ENCODE results near the gene FBXO34.

FBXO34 gene

DNA sequence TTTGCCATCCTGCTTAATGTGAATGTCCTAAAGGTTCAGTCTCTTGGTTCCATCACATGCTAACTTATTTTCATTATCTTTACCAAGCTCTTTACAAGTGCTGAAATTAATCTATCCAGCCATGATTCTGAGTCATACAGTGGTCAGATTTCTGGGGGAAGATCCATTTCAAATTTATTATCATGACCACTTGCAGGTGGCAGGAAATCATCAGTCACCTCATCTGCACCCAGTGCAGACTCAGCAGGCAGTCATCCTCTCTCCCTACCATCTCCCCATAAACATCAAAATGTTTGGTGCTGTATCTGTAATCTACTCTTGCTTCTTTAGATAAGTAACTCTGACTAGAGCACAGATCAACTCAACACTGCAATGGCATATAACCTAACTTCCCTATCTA lies 116.9 kb downstream of the FBXO34 start:
- Histone ChIP-seq H3K27me3 (replicated peaks) (no peaks in the 10 kb centered on the region), H3K36me3 (replicated peaks) (no peaks in the 10 kb centered on the region), H3K4me3 (ENCODE audit: low read depth, low read length) (no peak overlapping the region), H3K27ac (no peak overlapping the region)
- TF ChIP-seq, protein P1, sequence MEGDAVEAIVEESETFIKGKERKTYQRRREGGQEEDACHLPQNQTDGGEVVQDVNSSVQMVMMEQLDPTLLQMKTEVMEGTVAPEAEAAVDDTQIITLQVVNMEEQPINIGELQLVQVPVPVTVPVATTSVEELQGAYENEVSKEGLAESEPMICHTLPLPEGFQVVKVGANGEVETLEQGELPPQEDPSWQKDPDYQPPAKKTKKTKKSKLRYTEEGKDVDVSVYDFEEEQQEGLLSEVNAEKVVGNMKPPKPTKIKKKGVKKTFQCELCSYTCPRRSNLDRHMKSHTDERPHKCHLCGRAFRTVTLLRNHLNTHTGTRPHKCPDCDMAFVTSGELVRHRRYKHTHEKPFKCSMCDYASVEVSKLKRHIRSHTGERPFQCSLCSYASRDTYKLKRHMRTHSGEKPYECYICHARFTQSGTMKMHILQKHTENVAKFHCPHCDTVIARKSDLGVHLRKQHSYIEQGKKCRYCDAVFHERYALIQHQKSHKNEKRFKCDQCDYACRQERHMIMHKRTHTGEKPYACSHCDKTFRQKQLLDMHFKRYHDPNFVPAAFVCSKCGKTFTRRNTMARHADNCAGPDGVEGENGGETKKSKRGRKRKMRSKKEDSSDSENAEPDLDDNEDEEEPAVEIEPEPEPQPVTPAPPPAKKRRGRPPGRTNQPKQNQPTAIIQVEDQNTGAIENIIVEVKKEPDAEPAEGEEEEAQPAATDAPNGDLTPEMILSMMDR (IDR thresholded peaks at IDR 0.05; ENCODE audit: low read depth, low read length, missing control alignments) = no peak
- DNase-seq = peak; percentile 48
- in situ Hi-C loops (cut with HindIII; ENCODE audit: low pct_ligation_motif_present, low sequenced_read_pairs) = no loop called here

DNA sequence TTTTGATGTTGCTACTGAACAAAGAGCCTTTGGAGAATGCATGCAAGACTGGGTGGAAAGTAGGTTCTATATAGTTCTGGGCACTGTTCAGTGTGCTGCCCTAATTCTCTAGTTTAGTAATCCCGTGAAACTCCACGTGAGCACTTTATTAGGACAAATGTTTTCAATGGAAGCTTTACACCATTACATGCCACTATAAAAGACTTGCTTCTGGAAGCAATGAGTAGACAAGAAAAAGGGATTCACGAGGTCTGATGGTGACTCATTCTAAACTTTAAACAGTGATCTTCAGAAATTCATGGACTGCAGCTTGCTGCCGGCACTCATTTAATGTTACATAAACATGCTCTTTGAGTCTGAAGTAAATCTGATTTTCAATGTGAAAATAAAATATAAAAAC lies 118.1 kb downstream of the FBXO34 start:
- TF ChIP-seq, protein P1 (IDR thresholded peaks at IDR 0.05; ENCODE audit: low read depth, low read length, missing control alignments) = no peak
- in situ Hi-C loops (cut with HindIII; ENCODE audit: low pct_ligation_motif_present, low sequenced_read_pairs) = no loop called here
- no peak overlapping the region for H3K4me3 ChIP-seq (ENCODE audit: low read depth, low read length)
- peak; percentile 54 for DNase-seq
- H3K27me3 ChIP-seq (replicated peaks) = no peaks in the 10 kb centered on the region
- no peaks in the 10 kb centered on the region for H3K36me3 ChIP-seq (replicated peaks)
- H3K27ac ChIP-seq = peak overlapping the region; percentile 36

DNA sequence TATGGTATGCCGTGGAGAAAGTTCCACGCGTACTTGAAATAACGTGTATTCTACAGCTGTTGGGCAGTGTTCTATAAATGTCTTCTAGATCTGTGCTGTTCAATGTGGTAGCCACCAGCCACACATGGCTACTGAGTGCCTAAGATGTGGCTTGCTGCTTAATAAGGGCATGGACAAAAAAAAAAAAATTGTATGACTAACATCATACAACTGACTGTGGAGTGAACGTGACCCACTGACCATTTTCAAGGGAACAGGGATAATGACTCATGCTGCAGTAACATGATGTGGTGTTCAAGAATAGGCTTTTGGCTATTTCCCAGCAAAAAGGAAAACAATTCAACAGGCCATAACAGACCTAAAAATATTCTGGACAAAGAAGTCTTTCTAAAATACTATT lies 127.5 kb downstream of the FBXO34 start:
- TF ChIP-seq, protein P1 (IDR thresholded peaks at IDR 0.05; ENCODE audit: low read depth, low read length, missing control alignments) = no peak
- in situ Hi-C loops (cut with HindIII; ENCODE audit: low pct_ligation_motif_present, low sequenced_read_pairs) = no loop called here
- no peaks in the 10 kb centered on the region for H3K27me3 ChIP-seq (replicated peaks)
- DNase-seq = peak; percentile 93
- H3K36me3 ChIP-seq (replicated peaks) = no peaks in the 10 kb centered on the region
- H3K4me3 ChIP-seq (ENCODE audit: low read depth, low read length) = no peak overlapping the region
- peak overlapping the region; percentile 44 for H3K27ac ChIP-seq

DNA sequence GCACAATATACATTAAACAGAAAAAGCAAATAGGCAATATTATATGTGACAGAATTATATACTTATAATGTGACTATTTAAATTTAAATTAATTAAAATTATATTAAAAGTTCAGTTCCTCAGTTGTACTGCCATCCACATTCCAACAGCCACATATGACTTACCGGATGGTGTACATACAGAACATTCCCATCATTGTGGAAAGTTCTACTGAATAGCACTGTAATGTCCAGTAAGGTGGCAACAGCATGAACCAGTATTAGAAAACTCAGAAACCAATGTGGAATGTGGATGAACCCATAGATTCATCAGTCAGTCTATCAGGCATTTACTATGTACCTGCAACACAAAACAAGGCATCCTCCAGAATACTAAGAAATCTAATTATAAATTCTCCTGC lies 128.0 kb downstream of the FBXO34 start:
- Histone ChIP-seq H3K36me3 (replicated peaks) (no peaks in the 10 kb centered on the region), H3K27me3 (replicated peaks) (no peaks in the 10 kb centered on the region), H3K4me3 (ENCODE audit: low read depth, low read length) (no peak overlapping the region), H3K27ac (peak overlapping the region; percentile 44)
- TF ChIP-seq, protein P1 (IDR thresholded peaks at IDR 0.05; ENCODE audit: low read depth, low read length, missing control alignments) = no peak
- in situ Hi-C loops (cut with HindIII; ENCODE audit: low pct_ligation_motif_present, low sequenced_read_pairs) = no loop called here
- DNase-seq = no peak

DNA sequence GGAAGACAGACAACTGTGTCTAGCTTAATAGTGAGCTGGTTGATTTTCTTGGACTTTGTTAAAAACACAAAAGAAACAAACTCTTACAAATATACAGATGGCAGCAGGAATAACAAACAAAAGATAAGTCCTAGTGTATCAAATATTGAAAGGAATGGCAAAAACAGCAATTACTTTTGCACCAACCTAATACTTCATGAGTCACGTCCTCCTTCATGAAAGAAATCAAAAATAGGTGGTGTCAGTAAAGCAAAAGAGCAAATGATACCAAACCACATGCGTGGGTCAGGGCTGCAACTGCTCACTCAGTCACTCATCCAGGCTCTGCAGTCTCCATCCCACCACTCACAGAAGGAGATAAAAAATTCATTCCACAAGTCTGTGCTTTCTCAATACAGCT lies 128.6 kb downstream of the FBXO34 start:
- H3K4me3 ChIP-seq (ENCODE audit: low read depth, low read length) = no peak overlapping the region
- H3K27me3 ChIP-seq (replicated peaks) = no peaks in the 10 kb centered on the region
- TF ChIP-seq, protein P1 (IDR thresholded peaks at IDR 0.05; ENCODE audit: low read depth, low read length, missing control alignments) = no peak
- in situ Hi-C loops (cut with HindIII; ENCODE audit: low pct_ligation_motif_present, low sequenced_read_pairs) = no loop called here
- DNase-seq = peak; percentile 16
- no peaks in the 10 kb centered on the region for H3K36me3 ChIP-seq (replicated peaks)
- H3K27ac ChIP-seq = no peak overlapping the region

DNA sequence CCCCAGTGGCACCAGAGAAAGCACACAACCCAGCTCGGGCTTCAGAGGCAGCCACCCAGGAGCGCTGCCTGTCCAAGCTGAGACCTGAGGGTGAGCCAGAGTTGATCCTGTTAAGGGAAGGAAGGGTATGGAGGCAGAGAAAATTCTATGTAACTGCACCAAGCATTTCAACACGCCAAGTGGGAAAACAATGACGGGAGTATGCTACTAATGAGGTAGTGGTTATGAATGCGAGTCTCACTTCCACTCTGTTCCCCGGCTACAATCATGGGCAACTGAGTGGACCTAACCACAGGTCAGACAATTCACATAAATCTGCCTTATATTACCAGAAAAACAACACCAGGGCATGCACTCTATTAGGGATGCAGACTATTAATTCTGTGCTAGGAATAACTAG lies 130.5 kb downstream of the FBXO34 start:
- no peaks in the 10 kb centered on the region for H3K27me3 ChIP-seq (replicated peaks)
- TF ChIP-seq, protein P1 (IDR thresholded peaks at IDR 0.05; ENCODE audit: low read depth, low read length, missing control alignments) = no peak
- in situ Hi-C loops (cut with HindIII; ENCODE audit: low pct_ligation_motif_present, low sequenced_read_pairs) = no loop called here
- H3K4me3 ChIP-seq (ENCODE audit: low read depth, low read length) = no peak overlapping the region
- DNase-seq = no peak
- no peaks in the 10 kb centered on the region for H3K36me3 ChIP-seq (replicated peaks)
- H3K27ac ChIP-seq = no peak overlapping the region

Measured in brain microvascular endothelial cell (primary cell).